NOMO-1 treated with DMSO at 0.1 percent for 48 hours (cell line): ENCODE results near the gene CLVS2.

Experiments used
- DNase-seq: peaks from one replicate; lab custom pipeline; 2025; ENCODE audit not compliant: unreplicated experiment; lab: John Stamatoyannopoulos, UW

The CLVS2 gene

DNA sequence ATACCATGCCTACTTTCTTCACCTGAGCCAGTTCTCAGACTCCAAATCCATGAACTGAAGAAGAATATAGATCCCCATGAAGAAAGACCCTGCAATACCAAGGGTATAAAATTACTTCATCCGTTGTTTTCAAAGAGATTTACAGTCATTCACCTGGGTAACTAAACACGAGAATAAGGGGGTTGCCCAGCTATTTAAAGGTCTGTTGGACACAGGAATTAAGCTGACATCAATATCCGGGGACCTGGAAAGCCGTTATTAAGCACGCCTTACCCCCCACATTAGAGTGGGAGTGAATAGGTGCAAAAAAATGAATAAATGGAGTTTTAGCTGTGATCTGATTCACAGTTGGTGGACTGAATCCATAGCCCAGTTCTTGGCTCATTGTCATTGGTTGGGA, 28.9 kb downstream of the CLVS2 start:
- DNase-seq: no peak

- no peak for DNase-seq
Observed at GRCh38 chr6:123027408-123027807, 31.4 kb downstream of the CLVS2 start.

GRCh38 chr6:123028263-123028662, 32.2 kb downstream of the CLVS2 start:
- DNase-seq: no peak

DNA sequence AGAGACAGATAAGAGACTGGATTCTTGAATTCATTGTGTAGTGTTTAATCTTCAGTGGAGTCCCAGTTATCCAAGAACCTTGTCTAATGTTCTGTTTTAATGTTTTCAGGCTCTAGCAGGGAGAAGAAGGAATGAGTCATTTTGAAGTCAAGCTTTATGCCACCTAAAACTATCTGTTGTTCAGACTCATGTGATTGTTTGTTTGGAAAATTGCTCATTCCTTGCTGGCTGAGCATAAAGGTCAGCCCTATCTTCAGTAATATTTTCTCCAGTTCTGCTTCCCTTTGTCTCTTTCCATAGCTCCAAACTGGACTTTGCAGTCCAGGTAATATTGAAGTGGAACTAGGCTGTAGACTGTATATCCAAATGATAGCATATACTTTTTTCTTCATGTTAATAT, 34.2 kb downstream of the CLVS2 start:
- no peak for DNase-seq

DNA sequence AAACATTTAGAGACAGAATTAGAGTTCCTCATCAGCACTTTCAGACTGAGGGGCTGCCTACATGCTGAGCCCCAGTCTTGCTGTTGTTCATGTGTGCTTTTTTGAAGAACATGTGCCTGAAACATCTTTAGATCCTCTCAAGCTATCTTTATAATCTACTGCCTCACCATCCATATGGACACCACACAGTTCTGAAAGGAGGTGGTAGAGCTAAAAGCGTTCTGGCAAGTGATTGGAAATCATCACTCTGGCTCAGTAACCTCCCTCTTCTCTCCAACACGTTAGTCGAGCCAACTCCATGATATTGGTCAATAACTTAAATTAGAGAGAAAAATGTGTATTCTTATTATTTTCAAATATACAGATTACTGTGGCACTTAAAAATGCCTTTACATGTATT, 40.6 kb downstream of the CLVS2 start:
- no peak for DNase-seq

GRCh38 chr6:123039431-123039830, 43.4 kb downstream of the CLVS2 start:
- no peak for DNase-seq

- no peak for DNase-seq
Observed at GRCh38 chr6:123042401-123042800, 46.4 kb downstream of the CLVS2 start.

GRCh38 chr6:123044341-123044860, 48.4 kb downstream of the CLVS2 start:
- no peak for DNase-seq

DNA sequence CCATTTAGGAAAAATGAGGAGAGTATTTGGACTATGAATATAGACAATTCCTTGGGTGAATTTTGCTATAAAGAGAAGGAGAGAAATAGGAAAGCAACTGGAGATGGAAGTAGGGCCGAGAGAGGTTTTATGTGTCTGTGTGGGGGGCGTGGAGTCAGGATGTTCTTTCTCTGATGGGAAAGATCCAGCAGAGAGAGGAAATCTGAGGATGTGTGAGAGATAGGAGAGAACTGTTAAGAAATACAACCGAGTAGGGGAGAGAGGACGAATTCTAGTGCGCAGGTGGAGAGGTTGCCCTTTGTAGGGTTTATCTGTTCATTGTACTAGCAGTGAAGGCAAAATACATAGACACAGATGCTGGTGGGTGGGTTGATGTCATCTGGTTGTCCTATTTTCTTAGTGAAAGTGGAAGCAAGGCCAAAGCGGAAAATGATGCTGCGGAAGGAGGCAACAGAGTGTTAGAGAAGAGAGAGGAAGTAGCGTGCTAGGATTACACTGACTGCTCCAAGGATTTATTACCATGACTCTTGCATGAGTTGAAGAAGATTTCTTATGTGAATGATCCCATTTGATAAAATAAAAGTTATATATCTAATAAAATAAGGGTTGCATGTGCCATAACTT, 57.7 kb downstream of the CLVS2 start:
- no peak for DNase-seq

DNA sequence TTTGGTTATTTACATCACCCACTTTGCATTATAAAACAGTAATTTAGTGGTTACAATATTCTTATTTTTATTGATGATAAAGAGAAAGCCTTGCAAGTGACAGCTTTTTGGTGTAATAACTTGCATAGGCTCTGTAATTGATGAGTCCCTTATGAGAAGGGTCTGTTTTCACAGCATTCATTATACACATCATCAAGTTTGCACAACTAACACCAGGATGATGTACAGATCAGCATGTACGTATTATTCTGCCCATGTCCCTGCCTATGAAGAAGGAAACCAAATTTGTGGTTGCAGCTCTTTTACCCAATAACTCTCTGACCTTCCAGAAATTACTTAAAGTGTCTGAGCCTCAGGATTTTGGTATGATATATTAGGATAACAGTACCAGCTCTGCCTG, 59.2 kb downstream of the CLVS2 start:
- DNase-seq: no peak

DNA sequence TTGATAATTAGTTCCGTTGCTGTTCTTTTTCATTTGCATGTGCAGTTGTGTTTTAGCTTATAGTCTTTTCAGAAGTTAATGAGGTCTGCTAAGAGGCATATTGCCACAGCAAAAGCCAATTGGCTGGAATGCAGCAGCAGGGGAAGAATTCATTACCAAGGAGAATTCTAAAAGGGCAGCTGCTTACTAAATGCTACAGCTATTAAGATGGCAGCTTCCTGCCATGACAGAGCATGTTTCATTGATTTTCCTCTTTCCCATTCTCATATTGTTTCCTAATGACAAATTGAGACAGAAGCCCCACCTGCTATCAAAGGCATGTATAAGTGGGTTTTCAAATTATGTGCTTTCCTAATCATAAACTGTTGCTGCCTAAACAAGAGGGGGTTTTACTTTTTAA, 66.6 kb downstream of the CLVS2 start:
- DNase-seq: no peak

DNA sequence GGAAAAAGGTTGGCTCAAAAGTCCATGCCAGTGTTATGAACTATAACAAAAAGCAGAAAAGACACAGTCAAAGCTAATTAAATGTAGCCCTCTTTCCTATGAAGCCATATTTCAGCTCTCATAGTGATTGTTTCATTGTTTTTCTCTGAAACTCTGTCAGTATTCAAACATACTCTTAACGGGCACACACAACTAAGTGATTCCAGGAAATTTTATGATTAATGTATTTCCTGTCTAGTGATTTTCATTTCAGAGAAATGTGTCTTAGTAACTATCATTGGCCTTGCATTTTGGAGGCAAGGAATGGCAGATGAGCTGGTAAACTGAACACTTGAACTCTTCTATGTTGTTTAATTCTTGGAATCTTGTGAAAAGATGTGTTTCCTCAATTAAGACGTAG, 68.0 kb downstream of the CLVS2 start:
- no peak for DNase-seq

DNA sequence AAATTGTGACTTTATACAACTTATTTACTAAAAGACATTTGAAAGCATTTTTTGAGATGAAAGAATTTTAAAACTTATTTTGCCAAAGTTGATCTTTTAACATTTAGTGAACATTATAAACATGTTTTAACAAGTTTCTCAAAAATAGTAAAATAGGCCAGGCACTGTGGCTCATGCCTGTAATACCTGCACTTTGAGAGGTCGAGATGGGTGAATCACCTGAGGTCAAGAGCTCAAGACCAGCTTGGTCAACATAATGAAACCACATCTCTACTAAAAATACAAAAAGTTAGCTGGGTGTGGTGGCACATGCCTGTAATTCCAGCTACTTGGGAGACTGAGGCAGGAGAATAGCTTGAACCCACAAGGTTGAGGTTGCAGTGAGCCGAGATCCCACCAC, 78.6 kb downstream of the CLVS2 start:
- no peak for DNase-seq

DNA sequence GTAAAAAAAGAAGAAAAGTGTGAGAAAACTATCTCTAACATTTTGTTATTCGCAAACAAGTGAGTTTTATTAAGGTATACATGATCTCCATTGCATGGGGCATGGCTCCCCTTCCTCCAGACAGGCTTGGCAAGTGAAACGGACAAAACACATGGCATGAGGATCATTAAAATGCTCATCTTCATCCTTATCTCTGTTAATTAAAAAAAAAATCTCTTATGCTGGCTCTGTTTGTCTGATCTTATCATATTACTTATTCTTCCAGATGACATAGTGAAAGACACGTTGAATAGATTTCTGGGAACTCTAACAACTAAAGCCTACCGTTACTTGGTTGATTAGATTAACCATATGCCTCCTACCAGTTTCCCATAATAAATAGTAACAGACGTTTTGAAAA, 89.4 kb downstream of the CLVS2 start:
- DNase-seq: no peak

DNA sequence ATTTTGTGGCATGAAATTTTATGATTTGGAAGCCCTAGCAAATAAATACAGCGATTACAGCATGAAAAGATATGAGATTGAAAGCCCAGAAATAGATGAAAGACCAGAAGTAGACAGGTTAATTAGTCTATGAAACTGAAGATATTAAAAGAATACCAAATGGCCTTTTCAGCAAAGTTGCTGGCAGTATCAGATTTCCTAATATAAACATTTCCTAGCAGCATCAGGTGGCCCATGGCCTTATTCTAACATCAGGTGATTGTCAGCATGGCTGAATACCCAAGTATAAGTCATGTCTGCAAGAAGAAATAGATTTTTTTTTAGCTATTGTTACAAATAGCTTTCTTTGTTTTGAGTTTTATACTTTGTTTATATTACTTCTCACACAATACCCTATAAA, 93.2 kb downstream of the CLVS2 start:
- no peak for DNase-seq

- DNase-seq: no peak
Observed at GRCh38 chr6:123091091-123091895, 95.3 kb downstream of the CLVS2 start.

DNA sequence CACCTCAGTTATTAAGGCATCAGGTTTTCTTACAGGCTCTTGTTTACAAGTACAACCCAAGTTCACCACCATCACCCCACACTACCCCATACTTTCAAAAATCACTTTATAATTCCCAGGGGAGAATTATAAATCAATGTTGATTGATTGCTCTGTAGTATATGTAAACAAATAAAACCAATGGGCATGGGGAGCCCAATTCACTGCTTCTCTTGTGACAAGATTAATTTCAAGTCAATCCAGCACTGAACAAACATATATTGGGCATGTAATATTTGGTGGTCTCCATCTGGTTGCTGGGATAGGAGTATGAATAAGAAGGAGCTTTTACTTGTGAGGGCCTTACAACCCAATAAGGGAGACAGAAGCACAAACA, 95.8 kb downstream of the CLVS2 start:
- DNase-seq: no peak

DNA sequence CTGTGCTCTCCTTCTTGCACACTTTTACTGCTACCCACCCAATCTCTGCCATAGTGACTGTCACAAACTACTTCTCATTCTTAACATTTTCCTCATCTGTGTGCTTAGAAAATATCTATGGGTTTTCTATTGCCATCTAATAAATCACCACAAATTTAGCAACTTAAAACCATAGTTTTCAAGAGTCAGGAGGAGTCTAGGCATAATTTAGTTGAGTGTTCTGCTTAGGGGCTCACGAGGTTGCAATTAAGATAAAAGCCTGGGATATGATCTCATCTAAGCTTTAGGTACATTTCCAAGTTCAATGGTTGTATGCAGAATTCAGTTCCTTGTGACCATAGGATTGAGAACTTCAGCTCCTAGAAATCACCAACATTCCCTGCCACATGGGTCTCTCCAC, 98.8 kb downstream of the CLVS2 start:
- DNase-seq: no peak

- DNase-seq: no peak
Observed at GRCh38 chr6:123105561-123105960, 109.5 kb downstream of the CLVS2 start.

GRCh38 chr6:123116370-123116769, 120.3 kb downstream of the CLVS2 start:
- no peak for DNase-seq

DNA sequence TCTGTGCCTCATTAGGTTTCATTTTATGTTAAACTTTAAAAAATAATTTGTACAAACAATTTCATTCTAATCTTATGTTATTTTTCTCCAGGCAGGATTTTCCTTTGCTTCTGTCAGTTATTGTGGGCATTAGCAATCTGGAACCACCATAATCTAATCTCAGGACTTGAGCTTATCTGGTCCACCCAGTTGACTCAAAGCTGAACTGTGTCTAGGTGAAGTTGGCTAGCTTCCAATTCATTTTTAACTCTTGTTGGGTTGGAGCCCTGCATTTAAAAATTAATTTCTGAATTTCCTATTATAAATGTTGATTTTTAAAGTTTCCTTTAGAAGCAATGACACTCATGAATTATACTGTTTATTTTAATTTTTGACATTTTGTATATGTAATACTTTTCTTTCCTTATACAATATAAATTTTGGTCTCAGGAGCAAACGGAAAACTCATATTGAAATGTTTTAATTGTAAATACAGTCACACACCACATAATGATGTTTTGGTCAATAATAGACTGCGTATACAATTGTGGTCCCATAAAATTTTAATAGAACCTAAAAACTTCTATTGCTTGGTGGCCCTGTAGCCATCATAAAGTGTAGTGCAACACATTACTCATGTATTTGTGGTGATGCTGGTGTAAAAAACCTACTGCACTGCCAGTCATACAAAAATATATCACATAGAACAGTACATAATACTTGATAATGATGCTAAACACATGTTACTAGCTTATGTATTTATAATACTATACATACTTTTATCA, 121.3 kb downstream of the CLVS2 start:
- DNase-seq: no peak

- DNase-seq: no peak
Observed at GRCh38 chr6:123118811-123119210, 122.8 kb downstream of the CLVS2 start.
